Bone marrow (tissue), 2 donors: ENCODE measurements around the gene CACNA2D4.

ENCODE experiments used
- DNase-seq, 2 donors: peaks; one replicate each; lab custom pipeline; 2025; lab: John Stamatoyannopoulos, UW

The CACNA2D4 gene

DNA sequence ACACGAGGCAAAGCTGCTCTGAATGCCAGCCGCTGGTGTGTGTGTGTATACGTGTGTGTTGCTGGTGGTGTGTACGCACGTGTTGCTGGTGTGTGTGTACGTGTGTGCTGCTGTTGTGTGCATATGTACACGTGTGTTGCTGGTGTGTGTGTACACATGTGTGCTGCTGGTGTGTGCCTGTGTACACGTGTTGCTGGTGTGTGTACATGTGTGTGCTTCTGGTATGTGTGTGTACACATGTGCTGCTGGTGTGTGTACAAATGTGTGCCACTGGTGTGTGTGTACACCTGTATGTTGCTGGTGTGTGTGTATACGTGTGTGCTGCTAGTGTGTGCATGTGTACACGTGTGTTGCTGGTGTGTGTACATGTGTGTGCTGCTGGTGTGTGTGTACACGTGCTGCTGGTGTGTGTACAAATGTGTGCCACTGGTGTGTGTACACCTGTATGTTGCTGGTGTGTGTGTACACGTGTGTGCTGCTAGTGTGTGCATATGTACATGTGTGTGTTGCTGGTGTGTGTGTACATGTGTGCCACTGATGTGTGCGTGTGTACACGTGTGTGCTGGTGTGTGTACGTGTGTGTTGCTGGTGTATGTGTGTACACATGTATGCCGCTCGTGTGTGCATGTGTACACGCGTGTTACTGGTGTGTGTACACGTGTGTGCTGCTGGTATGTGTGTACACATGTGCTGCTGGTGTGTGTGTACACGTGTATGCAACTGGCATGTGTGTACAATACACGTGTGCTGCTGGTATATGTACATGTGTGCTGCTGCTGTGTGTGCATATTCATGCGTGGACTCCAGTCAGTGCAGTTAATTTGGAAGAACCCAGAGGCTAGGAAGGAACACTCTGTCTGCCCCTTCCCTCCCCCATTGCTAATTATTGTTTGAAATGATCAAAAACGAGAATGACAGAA lies 47.2 kb downstream of the CACNA2D4 start:
- DNase-seq = no peak

DNA sequence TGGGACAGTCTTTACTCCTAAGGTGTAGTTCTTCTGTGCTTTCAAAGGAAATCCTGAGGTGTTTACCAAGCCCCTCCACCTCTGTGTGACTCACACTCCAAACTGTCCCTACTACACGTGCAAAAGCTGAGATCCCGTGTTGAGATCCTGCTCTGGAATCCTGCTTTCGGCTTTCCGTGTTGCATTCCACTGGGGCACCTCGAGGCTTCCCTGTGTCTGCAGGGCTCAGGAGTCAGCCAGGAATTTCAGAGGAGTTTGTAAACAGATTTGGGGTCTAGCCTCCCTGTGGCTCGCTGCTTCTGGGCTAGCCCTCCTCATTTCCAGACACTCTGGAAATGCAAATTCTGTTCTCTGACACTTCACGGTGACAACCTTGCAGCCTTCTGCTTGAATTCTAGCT lies 48.4 kb downstream of the CACNA2D4 start:
- no peak for DNase-seq

- DNase-seq = no peak
Measured at GRCh38 chr12:1869145-1869544, 49.3 kb downstream of the CACNA2D4 start.

- DNase-seq = no peak
Measured at GRCh38 chr12:1865284-1865866, 53.1 kb downstream of the CACNA2D4 start.

DNA sequence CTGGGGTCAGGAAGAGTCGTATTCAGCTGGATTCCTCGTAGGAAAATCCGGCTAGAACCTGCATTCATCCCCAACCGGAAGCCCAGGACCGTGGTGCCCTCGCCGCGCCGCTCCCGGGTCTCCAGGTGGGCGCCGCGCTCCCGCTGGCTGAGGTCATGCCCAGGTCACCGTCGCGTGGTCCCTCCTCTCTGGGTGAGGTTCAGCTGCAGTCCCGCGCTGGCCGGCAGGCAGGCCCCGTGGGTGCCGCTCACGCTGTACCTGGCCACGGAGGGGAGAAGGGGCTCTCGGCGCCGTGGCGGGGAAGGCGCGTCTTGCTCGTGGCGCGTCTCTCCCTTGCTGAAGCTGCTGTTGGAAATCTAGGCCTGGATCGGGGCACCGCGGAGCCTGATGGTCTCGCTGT lies 53.6 kb downstream of the CACNA2D4 start:
- no peak for DNase-seq

DNA sequence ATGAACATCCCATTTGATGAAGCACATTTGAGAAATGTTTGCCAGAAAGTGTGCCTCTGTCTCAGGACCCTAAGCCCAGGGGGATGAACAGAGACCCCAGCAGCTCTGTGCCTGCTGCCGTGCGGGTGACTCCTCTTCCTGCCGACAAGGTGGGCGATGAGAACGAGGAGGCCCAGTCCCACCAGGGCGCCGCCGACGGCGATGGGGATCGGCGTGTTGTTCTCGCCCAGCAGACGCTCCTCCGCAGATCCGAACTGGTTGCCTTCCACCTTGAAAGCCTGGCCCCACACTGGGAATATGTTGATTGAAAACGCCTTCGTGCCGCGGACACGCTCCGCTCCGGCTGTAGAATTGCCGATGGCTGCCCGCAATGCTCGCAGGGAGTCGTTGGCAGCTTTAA lies 54.0 kb downstream of the CACNA2D4 start:
- DNase-seq = no peak

GRCh38 chr12:1863823-1864222 lies 54.6 kb downstream of the CACNA2D4 start:
- DNase-seq = no peak

- no peak for DNase-seq
Measured at GRCh38 chr12:1862973-1863372, 55.5 kb downstream of the CACNA2D4 start.

GRCh38 chr12:1859643-1860042 lies 58.8 kb downstream of the CACNA2D4 start:
- DNase-seq = no peak

DNA sequence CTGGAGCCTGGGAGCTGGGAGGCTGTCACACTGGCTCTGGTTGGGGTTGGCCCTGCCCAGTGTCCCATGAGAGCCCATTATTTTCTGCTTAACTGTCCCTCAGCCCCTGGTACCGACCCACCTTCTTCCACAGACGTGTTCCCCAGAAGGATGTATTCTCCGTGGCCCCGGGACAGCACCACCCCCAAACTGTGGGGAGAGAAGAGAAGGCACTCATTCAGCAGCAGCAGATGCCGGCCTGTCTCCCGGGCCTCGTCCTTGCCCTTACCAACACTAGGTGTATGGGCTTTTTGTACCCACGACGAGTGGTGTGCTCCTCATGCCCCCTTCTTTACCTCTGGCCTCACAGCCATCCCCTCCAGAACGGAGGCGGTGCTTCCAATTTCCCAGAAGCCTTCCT lies 60.0 kb downstream of the CACNA2D4 start:
- DNase-seq = no peak

- no peak for DNase-seq
Measured at GRCh38 chr12:1857821-1858220, 60.6 kb downstream of the CACNA2D4 start.

- DNase-seq = no peak
Measured at GRCh38 chr12:1857086-1857485, 61.4 kb downstream of the CACNA2D4 start.

- no peak for DNase-seq
Measured at GRCh38 chr12:1855241-1855640, 63.2 kb downstream of the CACNA2D4 start.

GRCh38 chr12:1853716-1854115 lies 64.7 kb downstream of the CACNA2D4 start:
- no peak for DNase-seq

- no peak for DNase-seq
Measured at GRCh38 chr12:1852076-1852475, 66.4 kb downstream of the CACNA2D4 start.

DNA sequence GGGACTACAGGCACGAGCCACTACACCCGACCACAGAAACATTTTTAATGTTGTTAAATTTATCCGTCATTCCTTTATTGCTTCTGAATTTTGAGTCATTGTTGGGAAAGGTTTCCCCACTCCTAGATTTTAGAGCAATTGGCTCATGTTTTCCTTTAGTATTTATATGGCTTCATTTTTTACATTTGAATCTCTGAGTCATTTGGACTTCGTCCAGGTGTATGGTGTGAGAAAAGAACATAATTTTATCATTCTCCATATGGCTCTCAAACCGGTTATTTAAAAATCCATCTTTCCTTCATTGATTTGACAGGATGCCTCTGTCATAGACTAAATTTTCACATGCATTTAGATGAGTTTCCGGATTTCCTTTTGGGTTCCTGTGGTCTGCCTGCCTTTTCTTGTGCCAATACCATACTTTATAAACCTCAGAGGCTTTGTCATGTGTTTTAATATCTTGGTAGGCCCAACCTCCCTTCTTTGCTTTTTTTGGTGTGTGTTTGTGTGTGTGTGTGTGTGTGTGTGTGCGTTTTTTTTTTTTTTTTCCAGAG lies 67.2 kb downstream of the CACNA2D4 start:
- no peak for DNase-seq

GRCh38 chr12:1848745-1849144 lies 69.7 kb downstream of the CACNA2D4 start:
- DNase-seq = no peak

DNA sequence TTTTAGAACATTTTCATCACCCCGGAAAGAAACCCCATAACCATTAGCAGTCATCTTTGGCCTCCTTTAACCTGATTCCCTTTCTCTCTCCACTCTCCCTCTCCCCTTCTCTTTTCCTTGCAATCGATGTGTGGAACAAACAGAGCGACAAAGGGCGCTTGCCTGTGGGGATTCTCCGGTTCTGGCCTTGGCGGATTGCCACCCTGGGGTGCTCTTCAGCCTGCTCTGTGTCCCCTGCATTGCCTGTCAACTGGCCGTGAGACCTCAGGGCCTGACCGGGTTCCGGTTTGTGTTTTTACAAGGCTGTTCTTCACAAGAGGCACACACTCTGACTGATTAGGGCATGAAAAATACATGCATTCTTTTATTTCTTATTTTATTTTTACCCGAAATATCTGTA lies 70.3 kb downstream of the CACNA2D4 start:
- no peak for DNase-seq

- DNase-seq = no peak
Measured at GRCh38 chr12:1847411-1847810, 71.0 kb downstream of the CACNA2D4 start.

DNA sequence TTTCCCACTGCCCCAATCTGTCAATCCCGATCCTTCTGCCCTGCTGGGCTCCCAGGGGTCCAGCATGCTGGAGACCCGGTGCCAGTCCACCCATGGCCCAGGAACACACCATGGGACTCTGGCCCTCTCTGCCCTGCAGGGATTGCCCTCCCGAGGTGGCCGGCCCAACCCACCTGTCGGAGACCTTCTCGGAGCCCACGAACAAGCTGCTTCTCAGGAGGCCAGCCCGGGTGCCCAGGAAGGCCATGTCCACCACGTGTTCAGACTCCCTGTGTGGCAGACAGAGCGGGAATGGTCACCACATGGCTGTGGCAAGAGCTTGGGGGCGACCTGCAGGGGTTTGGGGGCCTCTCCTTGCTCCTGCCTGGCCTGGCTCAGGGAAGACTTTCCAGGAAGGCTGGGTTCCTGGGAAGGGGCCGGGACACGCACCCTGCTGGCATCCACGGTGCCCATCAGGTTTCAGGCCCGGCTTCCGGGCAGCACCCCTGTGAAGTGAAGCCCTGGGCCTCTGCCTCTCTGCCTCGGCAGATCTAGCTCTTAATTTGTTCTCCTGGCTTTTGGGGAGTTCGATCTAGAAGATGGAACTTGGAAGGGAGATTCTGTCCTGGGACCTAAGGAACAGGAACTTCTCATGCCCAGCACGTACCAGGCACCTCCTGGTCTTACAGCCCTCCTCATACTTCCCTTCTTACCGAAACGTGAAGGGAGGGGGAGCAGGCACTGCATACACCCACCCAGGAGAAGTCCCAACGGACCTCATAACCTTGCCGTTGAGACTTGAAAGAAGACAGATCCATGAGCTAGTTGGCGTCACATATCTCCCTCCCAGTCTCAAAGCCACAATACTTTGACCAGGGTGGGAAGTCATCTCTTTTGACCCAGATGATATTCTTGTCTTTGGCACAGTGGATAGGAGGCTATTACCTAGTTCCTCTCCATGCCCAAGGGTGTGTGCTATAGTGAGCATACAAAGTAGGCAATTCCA lies 71.7 kb downstream of the CACNA2D4 start:
- DNase-seq = no peak

DNA sequence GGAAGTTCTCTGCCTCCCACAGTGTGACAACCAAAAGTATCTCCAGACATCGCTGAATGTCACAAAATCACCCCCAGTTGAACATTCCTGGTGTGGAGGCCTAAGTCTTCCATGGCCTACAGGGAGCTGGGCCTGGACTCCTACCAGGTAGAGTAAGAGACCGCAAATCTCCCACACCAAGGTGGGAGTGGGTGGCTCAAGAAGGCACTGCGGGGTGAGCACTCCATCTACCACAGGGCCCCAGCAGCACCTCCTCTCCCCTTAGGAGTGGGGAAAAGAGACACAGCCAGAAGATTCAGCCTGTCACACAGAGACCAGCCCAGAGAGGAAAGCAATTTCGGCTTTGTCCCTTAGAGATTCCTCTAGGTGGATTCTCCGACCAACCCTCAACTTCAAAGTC lies 72.6 kb downstream of the CACNA2D4 start:
- DNase-seq = no peak

DNA sequence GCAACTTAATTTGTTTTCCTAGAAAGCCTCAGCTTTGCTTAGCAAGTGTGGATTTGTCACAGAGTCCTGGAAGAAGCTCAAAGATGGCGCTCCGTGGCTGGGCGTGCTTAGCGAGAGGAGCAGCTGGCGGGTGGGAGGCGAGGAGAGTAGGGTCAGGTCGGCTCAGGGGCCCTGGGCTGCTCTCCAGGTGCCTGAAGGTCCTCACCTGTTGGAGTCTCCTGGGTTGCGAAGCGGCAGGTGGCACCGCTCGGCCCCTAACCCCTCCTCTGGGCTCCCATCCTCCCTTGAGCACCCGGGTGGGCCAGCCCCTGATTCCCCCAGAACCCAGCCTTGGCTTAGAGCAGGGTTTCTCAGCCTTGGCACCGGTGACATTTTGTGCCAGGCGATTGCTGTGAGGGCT lies 73.0 kb downstream of the CACNA2D4 start:
- no peak for DNase-seq
